ENCODE data around the gene SNX3.

- TF ChIP-seq CTCF (conservative IDR thresholded peaks at IDR 0.05; ENCODE audit: low read depth, low read length) (no peak), EZH2 (IDR thresholded peaks at IDR 0.05; ENCODE audit: borderline replicate concordance, low read depth, low read length, poor library complexity, severe bottlenecking) (no peak)
These were observed 97.6 kb downstream of the SNX3 start for GRCh38 chr6:108163267-108163643.

Data from A673 (cell line).